C1 segment of cervical spinal cord (tissue), 14 donors: ENCODE measurements around the gene SYNGR1.

Source experiments
- DNase-seq, 14 donors: peaks; one replicate each; lab custom pipeline; 2025; lab: John Stamatoyannopoulos, UW

The SYNGR1 gene, protein sequence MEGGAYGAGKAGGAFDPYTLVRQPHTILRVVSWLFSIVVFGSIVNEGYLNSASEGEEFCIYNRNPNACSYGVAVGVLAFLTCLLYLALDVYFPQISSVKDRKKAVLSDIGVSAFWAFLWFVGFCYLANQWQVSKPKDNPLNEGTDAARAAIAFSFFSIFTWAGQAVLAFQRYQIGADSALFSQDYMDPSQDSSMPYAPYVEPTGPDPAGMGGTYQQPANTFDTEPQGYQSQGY

DNA sequence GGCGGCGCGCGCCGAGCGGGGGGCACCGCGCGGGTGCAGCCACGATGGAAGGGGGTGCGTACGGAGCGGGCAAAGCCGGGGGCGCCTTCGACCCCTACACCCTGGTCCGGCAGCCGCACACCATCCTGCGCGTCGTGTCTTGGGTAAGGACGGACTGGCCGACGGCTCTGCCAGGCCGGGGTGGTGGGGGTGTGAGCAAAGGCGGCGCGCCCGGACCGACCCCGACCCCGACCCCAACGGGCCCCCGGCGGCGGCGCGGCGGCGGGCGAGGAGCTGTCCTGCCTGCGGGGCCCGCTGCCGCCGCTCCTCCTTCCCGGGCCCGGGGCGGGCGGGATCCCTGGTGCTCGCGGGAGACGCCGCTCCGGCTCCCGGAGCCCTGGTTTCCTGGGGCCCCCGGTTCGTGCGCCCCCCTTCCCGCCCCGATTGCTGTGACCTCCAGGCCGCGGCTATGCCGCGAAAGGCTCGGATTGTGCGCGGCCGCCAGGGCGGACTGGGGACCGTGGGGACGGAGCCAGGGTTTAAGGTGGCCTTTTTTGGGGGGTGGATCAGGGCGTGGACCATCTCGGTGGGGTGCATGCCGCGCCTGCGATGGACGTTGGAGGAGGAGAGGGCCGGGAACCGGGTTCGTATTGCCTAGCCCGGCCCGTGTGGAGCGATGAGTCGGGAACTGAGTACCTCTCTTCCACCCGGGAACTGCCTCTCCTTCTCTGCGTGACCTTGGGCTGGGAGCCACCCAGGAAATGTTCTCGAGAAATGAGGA is at the start of gene SYNGR1:
TSS of gene SYNGR1 (plus strand) at position 25 of the 760 bp plus-strand sequence. CDS start at position 45, 20 bp downstream.
- peak in 1 of 14 donors; percentile 62 for DNase-seq

DNA sequence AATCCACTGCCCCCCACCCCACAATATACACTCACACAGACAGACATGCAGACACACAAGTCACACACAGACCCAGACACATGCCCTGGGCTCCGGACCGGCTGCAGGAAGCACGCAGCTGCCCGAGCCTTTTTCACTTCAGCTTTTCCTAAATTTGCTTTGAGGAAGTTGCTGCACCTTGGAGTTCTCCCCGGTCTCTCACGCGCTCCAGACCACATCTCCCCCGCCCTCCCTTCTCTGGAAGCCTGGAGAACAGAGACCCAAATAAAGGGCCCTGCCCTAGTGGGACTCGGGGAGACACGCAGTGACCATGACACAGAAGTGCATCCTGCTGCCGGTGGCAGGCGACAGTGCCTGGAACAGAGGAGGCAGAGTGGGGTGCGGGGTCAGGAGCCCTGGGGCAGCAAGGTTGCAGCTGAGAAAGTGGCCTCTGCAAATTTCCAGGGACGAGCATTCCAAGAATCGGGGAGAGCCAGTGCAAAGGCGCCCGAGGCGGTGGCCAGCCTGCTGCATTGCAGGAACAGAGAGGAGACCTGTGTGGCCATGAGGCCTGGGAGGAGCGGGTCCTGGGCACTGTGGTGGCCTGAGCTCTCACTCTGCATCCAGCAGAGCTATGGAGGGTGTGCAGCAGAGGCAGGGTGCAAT is 49.5 kb upstream of the SYNGR1 start:
- peak in 9 of 14 donors; percentile 24 to 70 (median 59) for DNase-seq

DNA sequence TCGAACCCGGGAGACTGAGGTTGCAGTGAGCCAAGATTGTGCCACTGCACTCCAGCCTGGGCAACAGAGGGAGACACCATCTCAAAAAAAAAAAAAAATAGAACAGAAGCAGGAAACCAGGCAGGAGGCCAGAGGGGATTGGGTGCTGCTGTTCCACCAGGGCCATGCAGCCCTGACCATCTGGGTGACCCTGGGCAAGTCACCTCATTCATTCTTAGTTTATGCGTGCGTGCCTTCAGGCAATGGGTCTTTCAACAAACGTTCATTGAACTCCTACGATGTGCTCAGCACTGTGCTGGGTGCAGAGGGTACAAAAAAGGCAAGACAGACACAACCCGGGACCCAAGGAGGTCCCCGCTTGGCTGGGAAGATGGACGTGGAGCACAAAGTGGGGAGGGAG is 48.7 kb upstream of the SYNGR1 start:
- no peak for DNase-seq

DNA sequence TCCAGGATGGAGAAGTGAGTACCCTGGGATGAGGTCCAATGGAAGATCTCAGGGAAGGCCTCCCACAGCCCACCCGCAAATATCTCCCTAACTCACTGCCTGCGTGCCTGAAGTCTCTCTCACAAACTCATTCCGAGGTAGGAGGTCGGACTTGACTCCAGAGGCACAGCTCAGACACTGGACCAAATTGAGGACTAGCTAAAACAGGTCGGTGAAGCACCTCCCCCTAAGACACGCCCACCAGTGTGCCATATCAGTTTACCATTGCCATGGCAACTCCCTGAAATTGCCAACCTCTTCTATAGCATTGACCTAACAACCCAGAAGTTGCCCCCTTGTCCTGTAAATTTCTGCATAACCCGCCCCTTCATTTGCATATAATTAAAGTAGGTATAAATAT is 47.9 kb upstream of the SYNGR1 start:
- DNase-seq = no peak

DNA sequence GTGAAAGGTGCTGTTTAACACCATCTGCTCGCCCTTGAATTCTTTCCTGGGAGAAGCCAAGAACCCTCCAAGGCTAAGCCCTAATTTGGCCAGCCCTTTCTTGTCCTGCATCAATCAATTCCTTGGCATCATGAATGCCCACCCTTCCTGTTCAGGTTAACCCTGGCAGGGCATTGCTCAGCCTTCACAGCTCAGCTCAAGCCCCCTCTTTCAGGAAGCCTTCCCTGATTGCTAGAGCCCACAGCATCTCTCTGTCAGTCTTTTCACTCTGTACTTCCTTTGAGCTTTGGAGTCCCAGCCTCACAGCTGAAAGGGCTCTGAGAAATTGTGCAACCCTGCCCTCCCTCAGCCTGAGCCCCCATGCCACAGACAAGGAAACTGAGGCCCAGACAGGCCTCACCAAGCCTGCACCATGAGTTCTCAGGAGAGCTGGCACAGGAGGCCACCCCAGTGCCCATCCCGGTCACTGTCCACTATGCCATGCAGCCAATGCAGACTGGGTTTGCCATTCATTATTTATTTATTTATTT is 47.3 kb upstream of the SYNGR1 start:
- DNase-seq = no peak

DNA sequence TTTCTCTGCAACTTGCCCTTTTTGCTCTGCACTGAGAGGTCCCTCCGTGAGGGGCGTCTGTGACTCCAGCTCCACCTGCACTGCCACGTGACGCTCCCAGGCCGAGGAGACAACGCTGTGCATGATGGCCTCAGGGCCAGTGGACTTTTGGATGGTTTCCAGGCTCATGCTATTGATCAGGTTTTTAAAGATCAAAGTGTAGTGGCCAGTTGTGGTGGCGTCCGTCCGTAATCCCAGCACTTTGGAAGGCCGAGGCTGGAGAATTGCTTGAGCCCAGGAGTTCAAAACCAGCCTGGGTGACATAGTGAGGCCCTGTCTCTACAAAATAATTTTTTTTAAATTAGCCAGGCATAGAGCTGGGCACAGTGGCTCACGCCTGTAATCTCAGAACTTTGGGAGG is 46.4 kb upstream of the SYNGR1 start:
- DNase-seq = no peak

DNA sequence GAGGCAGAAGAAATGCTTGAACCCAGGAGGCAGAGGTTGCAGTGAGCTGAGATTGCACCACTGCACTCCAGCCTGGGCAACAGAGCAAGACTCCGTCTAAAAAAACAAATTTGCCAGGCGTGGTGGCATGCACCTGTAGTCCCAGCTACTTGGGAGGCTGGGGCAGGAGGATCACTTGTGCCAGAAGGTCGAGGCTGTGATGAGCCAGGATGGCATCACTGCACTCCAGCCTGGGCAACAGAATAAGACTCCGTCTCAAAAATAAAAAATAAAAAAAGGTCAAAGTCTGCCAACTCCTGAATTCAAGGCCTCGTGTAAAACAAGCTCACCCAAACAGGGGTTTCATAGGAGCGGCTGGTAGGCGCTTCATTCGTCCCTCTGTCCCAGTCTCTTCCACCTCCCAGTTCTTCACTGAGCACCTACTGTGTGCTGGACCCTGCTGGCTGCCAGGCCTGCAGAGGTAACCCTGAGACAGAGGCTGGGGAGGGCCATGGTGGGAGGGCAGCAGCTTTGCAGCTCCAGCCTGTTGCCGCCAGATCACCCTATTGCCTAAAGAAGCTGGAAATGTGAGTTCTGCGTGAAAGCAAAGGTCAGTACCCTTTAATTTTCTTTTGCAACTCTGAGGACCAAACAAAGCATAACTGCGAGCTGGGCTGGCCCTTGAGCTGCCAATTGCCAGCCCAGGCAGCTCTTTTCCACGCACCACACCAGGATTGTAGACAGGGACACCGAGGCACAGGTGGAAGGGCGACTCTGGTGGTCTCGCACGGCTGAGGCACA is 45.7 kb upstream of the SYNGR1 start:
- no peak for DNase-seq

DNA sequence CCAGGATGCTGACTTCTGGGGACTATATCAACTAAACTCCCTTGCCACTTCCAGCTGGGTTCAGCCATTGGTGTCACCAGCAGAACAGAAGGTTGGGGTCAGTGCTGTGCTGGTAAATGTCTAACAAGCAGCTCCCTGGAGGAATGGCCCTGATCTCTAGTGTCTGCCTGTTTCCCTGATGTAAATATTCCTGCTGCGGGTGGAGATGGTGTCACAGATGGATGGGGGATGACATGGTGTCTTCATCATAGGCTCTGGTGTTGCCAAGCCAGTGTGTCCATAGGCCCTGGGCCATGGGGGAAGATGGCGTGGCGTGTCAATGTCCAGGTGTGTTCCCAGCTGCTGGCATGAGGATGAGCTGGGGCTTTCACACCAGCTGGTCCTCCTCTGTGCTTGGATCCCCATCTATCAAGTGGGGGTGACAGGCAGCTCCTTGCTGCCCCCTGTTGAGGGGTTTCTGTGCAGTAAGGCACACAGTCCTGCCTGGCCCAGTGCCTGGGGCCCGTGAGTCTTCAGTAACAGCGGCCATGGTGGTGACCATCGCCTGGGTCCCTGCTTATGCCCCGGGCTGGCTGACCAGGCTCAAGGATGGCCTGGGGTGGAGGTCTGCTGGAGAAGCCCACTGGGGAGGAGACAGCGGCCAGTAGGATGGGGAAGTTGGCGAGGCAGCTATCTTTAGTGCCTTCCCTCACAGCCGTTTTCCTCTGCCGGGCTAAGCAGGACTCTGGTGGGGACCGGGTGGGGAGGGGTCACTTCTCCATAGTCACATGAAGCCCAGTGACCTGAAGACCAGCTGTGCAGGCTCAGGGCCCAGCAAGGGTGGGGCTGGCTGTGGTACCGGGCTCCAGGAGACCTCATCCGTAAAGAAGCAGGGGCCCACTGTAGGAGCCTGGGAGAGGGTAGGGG is 43.1 kb upstream of the SYNGR1 start:
- DNase-seq = peak in 7 of 14 donors; percentile 16 to 60 (median 46)

DNA sequence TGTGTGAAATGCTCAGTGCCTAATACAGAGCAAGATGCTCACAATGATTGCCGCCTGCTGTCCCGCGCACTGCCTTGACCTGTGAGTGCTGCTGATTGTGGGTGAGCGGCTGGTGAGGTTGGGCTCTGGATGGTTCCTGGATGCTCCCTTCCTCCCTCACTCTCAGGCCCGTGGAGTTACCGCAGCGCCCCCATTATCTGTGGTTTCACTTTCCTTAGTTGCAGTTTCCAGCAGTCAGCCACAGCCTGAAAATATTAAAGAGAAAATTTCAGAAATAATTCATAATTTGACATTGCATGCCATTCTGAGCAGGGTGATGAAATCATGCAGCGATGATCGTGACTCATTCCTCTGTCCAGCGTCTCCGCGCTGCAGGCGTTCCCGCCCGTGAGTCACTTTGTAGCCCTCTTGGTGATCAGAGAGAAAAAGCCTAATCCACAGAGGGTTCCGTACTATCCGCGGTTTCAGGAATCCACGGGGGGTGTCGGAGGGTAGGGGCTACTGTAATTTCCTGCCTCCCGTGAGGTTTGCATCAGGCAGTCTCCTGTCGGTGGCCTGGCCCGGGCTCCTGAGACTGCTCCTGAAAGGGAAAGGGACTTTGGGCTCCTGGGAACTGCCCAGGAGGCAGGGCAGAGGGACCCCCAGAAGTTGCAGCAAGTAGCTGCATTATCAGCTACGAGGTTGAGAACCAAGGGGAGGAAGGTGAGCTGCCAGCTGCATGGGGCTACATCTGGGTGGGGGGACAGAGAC is 41.0 kb upstream of the SYNGR1 start:
- DNase-seq = no peak

DNA sequence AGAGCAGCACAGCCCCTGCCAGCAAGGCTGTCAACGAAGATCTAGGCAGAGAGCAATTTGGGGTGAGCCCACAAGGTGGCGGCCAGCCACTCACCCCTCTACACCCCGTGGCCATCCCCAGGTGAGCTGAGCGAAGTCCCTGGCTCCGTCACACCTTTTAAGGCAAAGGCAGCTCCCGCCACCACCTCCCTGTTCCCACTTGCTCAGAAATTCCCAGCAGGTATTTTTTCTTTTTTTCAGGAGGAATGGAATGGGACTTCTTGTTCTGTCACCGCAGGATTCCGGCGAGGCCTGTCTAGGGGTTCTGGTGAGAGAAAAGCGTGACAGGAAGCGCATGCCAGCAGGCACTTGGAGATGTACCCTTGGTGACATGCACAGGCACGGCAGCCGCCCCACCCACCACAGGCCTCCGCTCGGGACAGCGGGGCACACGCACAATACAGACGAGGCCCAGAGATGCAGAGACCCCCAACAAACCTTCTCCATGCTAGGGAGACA is 40.4 kb upstream of the SYNGR1 start:
- no peak for DNase-seq

DNA sequence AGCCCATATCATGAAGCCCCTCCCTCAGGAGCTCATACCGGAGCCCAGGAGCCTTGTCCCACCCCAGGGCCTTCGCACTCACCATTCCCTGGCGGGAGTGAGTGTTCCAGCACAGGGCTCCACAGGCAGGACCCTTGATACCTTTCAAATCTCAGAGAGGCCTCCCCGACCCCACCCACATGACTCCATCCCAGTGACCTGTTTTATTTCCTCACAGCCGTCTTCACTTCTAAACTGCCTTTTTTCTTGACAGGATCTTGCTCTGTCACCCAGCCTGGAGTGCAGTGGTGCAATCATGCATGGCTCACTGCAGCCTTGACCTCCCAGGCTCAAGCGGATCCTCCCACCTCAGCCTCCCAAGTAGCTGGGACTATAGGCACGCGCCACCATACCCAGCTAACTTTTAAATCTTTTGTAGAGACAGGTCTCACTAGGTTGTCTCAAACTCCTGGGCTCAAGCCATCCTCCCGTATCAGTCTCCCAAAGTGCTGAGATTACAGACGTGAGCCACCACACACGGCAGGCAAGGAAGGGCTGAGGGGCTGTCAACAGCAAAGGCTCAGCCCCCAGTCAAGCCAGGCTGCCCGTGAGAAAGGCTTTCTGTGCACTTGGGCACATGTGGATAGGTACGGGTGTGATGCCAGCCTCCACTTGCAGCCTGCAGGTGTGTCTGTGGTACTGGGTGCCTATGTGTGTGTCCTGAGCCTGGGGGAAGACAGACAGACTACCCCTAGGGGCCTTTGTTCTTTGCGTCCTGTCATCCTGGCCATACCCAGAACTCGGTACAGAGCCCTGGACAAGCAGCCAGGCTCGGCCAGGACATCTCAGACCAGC is 39.7 kb upstream of the SYNGR1 start:
- DNase-seq = no peak

DNA sequence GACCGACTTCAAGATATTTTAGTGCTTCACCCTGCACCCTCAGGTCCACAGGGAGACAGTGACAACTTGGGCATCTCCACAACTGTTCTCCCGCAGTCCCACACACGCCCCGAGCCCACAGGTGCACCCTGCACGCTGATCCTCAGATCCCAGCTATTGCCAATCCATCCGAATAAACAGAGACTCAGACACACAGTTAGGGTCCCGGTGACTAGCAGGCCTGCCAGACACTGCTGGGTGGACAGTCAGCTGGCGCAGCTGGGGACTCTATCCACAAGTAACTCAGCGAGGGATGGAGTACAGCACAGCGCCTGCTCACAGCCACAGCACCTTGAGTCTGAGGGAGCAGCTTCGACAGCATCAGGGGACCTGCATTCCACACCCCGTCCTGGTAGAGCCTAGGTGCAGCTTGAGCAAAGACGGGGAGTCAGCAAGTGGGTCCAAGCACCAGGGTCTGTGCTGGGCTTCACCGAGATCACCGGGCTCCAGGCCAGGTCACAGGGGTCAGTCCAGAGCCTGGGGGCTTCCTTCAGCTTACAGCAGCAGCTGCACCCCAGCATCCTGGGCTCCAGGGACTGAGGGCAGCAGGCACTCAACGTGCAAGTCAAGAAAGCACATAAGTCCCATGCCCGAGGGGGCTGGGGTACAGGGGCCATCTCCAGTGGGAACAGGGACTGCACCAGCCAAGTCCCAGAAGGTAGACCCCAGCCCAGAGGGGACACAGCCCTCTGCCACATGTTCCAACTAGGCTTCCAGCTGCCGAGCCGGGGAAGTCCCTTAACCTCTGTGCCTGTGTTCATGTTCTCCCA is 38.0 kb upstream of the SYNGR1 start:
- no peak for DNase-seq

DNA sequence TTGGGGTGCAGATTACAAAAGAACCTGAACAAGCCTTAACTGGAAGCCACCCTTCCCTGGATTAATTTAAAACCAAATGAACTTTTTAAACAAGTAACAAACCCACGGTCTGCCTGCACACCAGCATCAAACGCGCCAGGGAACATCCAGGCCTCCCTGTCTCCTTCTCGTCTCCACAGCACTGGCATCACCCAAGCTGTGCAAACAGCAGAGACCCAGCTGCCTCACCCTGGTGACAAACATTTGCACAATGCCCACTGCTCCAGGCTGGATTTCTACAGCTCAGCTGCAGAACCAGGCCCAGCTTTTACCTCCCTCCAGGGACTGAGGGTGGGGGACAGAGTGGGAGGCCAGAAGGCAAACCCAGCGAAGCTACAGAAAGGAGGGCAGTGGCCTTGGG is 37.4 kb upstream of the SYNGR1 start:
- no peak for DNase-seq

DNA sequence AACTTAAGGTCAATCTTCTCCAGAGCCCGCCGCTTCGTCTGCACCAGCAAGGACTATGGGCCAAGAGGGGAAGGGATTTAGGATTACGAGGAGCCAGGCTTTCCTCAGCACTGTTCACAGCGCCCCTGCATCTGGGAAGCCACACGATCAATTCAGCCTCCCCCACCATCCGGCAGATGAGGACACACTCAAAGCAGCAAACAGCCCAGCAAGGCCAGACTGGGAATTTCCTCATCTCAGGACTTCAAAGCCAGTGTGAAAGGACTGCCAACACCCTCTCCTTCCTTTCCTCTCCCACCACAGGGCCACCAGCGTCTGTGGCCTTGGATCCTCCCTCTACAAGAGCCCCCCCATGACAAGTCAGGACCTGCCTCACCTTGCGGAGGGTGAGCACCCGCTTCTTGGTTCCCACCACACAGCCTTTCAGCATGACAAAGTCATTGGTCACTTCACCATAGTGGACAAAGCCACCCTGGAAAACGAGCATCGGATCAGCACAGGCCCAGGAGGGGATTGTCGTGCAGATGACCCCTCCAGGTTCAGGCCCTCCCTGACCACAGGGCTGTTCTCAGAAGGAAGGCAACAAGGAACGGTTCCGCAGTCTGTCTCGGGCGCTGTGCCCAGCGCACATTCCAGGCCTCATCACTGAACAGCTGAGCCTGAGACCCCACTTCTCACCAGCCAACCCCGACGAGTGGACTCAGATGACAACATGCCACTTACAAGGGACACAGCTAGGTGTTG is 36.4 kb upstream of the SYNGR1 start:
- no peak for DNase-seq

DNA sequence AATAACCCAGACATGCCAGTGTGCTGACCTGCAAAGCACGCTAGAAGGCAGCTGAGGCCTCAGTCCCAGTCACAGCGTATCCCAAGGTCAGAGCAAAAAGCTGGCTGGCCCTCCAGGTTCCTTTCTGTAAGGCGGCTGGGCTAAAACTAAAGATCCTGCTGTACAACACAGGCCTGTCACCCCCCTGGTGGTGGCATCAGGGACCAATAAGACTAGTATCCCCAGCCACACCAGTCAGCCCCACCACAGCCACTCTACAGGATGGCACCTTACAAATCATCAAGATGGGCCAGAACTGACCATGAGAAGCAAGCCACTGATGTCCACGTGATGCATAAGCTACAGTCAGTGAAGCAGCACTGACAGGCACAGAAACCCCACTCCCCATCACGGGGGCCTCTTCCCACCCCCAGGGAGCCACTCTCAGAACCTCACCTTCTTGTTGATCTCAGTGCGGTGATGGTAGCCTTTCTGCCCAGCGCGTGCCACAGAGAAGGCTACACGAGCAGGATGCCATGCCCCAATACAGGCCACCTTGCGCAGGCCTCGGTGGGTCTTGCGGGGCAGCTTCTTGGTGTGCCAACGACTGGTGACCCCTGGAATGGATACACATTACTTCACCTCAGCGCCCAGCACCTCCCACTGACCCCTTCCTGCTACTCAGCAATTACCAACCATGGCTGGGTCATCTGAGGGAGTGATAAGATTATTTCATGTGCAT is 35.4 kb upstream of the SYNGR1 start:
- no peak for DNase-seq

DNA sequence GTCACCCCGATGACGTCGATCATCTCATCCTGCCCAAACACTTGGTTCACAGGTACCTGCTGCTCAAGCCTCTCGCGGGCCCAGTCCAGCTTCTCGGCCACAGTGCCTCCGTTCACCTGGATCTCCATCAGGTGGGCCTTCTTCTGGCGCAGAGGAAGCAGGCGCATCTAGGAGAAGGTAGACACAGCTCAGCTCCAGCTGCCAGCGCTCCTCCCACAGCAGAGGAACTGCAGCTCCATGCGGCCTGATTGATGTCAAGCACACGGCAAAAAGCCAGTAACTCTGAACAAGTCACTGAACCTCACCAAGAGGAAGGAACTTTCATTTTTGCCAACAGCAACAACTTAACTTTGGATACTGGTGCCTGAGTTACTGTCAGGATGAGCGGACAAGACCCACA is 34.4 kb upstream of the SYNGR1 start:
- no peak for DNase-seq
